Mesenteric fat pad (tissue), 1 donor: Measurements from ENCODE around the gene VPS50. TPM values are rescaled to one million over a fixed set of nuclear protein-coding genes. Genes with fewer than 3 reads are reported as not detected.

Source experiments
- DNase-seq: peaks from one replicate; pipeline ENCODE4 v3.0.0-alpha.2; 2020; ENCODE audit warnings: low spot score
- total RNA-seq: library from RNA; stranded (reverse); fragmentation: NEBNext Ultra II Directional; extraction: Animal tissue kit (Norgen Biotek cat#: 25700); gene quantifications from one replicate; pipeline ENCODE4 v1.2.1, GENCODE V29; 2021
- donor health status: DM: yes; HTN: yes; CAD: no.

Gene VPS50
- total RNA-seq, 1 donor from 2014 or later = 14.7 TPM

- no peak for DNase-seq
Observed at GRCh38 chr7:93407239-93407638, 175.1 kb downstream of the VPS50 start.

GRCh38 chr7:93409324-93409723 is 177.2 kb downstream of the VPS50 start:
- no peak for DNase-seq

Other genes starting within 250 kb of the VPS50 start
- 7.7 TPM for gene SAMD9, start 114.4 kb upstream of the VPS50 start, total RNA-seq
- 12.4 TPM for gene SAMD9L, start 84.0 kb upstream of the VPS50 start, total RNA-seq
- not detected for gene HEPACAM2, start 5.9 kb upstream of the VPS50 start, total RNA-seq